ENCODE results near the gene ICAM5.
"Not testable (repeated sequence)": the region's sequence is repeated elsewhere in the genome, so short reads cannot be mapped to it uniquely, and the experiment has no call there.

The ICAM5 gene

DNA sequence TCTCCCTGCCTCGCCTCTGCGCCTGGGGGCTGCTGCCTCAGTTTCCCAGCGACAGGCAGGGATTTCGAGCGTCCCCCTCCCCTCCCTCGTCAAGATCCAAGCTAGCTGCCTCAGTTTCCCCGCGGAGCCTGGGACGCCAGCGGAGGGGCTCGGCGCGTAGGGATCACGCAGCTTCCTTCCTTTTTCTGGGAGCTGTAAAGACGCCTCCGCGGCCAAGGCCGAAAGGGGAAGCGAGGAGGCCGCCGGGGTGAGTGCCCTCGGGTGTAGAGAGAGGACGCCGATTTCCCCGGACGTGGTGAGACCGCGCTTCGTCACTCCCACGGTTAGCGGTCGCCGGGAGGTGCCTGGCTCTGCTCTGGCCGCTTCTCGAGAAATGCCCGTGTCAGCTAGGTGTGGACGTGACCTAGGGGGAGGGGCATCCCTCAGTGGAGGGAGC, 19.6 kb upstream of the ICAM5 start:
- DNase-seq, result peak; percentile 74

DNA sequence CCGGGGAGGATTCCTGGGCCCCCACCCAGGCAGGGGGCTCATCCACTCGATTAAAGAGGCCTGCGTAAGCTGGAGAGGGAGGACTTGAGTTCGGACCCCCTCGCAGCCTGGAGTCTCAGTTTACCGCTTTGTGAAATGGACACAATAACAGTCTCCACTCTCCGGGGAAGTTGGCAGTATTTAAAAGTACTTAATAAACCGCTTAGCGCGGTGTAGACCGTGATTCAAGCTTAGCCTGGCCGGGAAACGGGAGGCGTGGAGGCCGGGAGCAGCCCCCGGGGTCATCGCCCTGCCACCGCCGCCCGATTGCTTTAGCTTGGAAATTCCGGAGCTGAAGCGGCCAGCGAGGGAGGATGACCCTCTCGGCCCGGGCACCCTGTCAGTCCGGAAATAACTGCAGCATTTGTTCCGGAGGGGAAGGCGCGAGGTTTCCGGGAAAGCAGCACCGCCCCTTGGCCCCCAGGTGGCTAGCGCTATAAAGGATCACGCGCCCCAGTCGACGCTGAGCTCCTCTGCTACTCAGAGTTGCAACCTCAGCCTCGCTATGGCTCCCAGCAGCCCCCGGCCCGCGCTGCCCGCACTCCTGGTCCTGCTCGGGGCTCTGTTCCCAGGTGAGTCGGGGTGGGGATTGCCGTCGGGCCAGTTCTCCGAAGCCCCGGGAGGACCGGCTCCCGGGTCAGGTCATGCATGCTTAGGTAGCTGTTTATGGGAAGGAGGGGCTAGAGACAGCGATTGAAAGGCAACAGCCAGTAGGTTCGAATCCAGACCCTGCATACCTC, 18.9 kb upstream of the ICAM5 start, which contains the start of gene ICAM1:
ICAM1 (plus strand) TSS at position 505 of the 779 bp plus-strand sequence; CDS start at position 545, 40 bp downstream.
- peak; percentile 80 for DNase-seq

GRCh38 chr19:10271543-10272086, 18.1 kb upstream of the ICAM5 start:
- peak; percentile 49 for DNase-seq

- no peak for DNase-seq
These were observed 15.2 kb upstream of the ICAM5 start for GRCh38 chr19:10274589-10274988.

DNA sequence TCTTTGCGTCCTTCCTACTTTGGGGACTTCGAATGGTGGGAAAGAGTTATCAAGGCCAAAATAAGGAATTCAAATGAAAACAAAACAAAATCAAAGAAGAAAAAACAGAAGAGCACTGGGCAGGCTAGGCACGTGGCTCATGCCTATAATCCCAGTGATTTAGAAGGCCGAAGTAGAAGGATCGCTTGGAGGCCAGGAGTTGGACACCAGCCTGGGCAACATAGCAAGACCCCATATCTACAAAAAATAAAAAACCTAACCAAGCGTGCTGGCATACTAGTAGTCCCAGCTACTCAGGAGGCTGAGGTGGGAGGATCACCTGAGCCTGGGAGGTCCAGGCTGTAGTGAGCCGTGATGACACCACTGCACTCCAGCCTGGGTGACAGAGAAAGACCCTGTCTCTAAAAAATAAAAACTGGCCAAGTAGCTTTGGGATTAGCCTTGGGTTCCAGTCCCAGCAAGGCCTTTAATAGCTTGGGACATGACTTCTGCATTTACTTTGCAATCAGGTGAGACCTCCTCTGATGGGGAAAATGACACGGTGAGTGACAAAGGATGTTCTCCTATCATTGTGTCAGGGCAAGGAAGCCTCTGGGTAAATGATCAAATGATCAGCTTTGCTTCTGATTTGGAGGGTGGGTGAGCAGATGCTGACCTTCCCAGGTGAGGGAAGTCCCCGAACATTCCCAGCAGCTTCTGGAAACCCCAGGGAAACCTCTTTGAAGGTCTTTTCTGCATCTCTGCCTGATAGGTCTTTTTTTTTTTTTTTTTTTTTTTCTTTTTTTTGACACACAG, 11.8 kb upstream of the ICAM5 start:
- DNase-seq, result no peak

DNA sequence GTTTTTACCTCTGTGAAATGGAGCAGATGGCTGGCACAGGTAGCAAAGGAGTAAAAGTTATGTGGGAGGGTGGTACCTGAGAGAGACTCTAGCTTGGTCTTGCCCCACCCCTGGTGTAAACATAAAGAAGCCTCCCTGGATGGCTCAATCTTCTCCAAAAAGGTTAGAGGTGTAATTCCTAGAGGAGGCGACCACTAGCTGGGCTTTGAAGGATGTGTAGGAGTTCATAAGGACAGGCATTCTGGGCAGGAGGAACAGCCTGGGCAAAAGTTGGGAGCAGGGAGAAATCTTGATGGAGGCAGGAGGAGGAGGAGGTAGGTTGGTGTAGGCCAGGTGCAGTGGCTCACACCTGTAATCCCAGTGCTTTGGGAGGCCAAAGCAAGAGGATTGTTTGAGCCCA, 10.8 kb upstream of the ICAM5 start:
- DNase-seq, result no peak

- DNase-seq, result no peak
These were observed 9.9 kb upstream of the ICAM5 start for GRCh38 chr19:10279737-10280442.

- not testable (repeated sequence) for DNase-seq
These were observed 7.7 kb upstream of the ICAM5 start for GRCh38 chr19:10282043-10282442.

DNA sequence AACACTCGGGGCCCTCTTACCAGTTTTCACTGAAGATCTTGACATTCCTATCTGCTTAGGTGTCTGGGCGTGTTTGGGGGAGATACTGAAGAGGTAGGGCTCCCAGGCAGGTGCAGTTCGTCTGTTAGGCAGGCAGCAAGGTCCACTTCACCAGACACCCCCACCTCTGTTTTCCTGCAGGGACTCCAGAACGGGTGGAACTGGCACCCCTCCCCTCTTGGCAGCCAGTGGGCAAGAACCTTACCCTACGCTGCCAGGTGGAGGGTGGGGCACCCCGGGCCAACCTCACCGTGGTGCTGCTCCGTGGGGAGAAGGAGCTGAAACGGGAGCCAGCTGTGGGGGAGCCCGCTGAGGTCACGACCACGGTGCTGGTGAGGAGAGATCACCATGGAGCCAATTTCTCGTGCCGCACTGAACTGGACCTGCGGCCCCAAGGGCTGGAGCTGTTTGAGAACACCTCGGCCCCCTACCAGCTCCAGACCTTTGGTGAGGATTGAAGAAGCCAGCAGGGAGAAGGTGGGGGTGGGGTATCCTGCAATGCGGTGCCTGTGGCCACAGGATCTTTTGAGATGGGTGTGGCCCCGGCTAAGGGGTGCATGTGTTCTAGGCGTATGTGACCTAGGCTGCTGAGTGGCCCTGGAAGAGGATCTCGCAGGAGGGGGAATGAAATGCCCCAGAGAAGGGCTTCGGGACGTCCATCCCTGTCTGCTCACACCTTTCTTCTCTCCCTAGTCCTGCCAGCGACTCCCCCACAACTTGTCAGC, 6.3 kb upstream of the ICAM5 start:
- no peak for DNase-seq

GRCh38 chr19:10284065-10284959, 5.4 kb upstream of the ICAM5 start:
- DNase-seq, result no peak

GRCh38 chr19:10284960-10285278, 4.8 kb upstream of the ICAM5 start:
- DNase-seq, result no peak

- no peak for DNase-seq
These were observed 4.4 kb upstream of the ICAM5 start for GRCh38 chr19:10285393-10285792.

DNA sequence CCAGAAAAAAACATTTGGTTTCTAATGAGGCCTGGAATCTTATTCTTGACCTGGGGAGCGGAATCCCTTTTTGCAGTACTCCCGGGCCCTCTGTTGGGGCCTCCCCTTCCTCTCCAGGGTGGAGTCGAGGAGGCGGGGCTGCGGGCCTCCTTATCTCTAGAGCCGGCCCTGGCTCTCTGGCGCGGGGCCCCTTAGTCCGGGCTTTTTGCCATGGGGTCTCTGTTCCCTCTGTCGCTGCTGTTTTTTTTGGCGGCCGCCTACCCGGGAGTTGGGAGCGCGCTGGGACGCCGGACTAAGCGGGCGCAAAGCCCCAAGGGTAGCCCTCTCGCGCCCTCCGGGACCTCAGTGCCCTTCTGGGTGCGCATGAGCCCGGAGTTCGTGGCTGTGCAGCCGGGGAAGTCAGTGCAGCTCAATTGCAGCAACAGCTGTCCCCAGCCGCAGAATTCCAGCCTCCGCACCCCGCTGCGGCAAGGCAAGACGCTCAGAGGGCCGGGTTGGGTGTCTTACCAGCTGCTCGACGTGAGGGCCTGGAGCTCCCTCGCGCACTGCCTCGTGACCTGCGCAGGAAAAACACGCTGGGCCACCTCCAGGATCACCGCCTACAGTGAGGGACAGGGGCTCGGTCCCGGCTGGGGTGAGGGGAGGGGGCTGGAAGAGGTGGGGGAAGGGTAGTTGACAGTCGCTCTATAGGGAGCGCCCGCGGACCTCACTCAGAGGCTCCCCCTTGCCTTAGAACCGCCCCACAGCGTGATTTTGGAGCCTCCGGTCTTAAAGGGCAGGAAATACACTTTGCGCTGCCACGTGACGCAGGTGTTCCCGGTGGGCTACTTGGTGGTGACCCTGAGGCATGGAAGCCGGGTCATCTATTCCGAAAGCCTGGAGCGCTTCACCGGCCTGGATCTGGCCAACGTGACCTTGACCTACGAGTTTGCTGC, 2.7 kb upstream of the ICAM5 start, which contains the start of gene ICAM4:
ICAM4 (plus strand) TSS at position 153 of the 935 bp plus-strand sequence; CDS start at position 211, 58 bp downstream.
- DNase-seq, result peak; percentile 36

GRCh38 chr19:10288662-10289166, 1.0 kb upstream of the ICAM5 start:
- DNase-seq, result peak; percentile 46

DNA sequence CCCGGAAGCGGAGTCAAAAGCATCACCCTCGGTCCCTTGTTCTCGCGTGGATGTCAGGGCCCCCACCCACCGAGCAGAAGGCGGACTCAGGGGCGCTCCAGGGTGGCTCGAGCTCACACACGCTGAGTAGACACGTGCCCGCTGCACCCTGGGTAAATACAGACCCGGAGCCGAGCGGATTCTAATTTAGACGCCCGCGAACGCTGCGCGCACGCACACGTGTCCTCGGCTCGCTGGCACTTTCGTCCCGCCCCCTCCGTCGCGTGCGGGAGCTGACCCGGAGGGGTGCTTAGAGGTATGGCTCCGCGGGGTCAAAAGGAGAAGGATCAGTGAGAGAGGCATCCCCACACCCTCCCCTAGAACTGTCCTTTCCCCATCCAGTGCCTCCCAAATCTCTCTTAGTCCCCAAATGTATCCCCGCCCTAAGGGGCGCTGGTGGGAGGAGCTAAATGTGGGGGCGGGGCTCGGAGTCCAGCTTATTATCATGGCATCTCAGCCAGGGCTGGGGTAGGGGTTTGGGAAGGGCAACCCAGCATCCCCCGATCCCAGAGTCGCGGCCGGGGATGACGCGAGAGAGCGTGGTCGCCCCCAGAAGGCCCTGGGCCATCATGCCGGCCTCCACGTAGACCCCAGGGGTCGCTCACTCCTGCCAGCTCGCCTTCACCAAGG, 451 bp upstream of the ICAM5 start:
- DNase-seq, result peak; percentile 78

- DNase-seq, result peak; percentile 15
These were observed 664 bp downstream of the ICAM5 start for GRCh38 chr19:10290357-10290875.

DNA sequence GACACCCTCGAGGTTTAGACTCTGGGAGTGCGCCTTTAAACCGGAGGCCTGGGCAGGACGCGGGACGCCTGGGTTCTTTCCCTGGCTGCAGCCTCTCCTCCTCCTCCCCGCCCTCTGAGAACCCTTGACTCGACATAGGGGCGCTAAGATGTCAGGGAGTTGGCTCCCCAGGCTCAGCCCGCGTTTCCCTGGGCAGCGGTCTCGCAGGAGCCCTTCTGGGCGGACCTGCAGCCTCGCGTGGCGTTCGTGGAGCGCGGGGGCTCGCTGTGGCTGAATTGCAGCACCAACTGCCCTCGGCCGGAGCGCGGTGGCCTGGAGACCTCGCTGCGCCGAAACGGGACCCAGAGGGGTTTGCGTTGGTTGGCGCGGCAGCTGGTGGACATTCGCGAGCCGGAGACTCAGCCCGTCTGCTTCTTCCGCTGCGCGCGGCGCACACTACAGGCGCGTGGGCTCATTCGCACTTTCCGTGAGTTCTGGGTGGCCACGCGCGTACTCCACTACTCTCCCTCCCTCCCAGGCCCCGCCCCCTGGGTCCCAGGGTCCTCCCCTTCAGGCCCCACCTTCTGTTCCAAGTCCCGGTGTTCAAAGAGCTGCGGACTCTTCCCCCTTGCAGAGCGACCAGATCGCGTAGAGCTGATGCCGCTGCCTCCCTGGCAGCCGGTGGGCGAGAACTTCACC, 1.3 kb downstream of the ICAM5 start:
- DNase-seq, result peak; percentile 62

DNA sequence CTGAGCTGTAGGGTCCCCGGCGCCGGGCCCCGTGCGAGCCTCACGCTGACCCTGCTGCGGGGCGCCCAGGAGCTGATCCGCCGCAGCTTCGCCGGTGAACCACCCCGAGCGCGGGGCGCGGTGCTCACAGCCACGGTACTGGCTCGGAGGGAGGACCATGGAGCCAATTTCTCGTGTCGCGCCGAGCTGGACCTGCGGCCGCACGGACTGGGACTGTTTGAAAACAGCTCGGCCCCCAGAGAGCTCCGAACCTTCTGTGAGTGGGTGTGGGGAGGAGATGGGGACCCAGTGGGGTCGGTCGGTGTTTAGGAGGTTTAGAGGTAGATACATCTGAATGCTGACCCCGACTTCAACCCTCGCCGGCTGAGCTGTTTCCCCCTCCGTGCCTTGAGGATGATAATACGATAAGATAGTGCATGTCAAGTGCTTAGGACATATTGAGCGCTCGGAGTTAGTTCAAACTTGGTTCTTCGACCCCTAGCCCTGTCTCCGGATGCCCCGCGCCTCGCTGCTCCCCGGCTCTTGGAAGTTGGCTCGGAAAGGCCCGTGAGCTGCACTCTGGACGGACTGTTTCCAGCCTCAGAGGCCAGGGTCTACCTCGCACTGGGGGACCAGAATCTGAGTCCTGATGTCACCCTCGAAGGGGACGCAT, 1.9 kb downstream of the ICAM5 start:
- DNase-seq, result peak; percentile 13
